Right renal cortex interstitium (tissue), 3 donors: ENCODE measurements around the gene SECISBP2. TPM values are rescaled to one million over a fixed set of nuclear protein-coding genes. Genes with fewer than 3 reads are reported as not detected.
"Not testable (repeated sequence)": the region's sequence is repeated elsewhere in the genome, so short reads cannot be mapped to it uniquely, and the experiment has no call there.

ENCODE experiments used
- DNase-seq, 3 donors: peaks; one replicate each; pipeline ENCODE4 v3.0.0-alpha.2; 2013; ENCODE audit warnings: low read depth in 3 of 3, low spot score in 2 of 3
- polyA plus RNA-seq, 3 donors: library from polyadenylated mRNA; unstranded; fragments of 120-200 nt; gene quantifications; one replicate each; pipeline ENCODE4 v1.2.1, GENCODE V29; 2013; ENCODE audit not compliant: insufficient read length in 3 of 3

The SECISBP2 gene
- polyA plus RNA-seq, 3 donors: 62.9 to 68.8 (median 67.4) TPM

GRCh38 chr9:89363921-89364665 is 45.8 kb downstream of the SECISBP2 start:
- DNase-seq: no peak

GRCh38 chr9:89364666-89365531 is 46.6 kb downstream of the SECISBP2 start:
- DNase-seq: no peak

- no peak for DNase-seq
Measured at GRCh38 chr9:89365532-89365912, 47.2 kb downstream of the SECISBP2 start.

- DNase-seq: no peak
Measured at GRCh38 chr9:89366711-89367110, 48.4 kb downstream of the SECISBP2 start.

GRCh38 chr9:89367281-89367680 is 49.0 kb downstream of the SECISBP2 start:
- no peak for DNase-seq

GRCh38 chr9:89367726-89368437 is 49.6 kb downstream of the SECISBP2 start:
- no peak for DNase-seq

GRCh38 chr9:89368550-89368949 is 50.2 kb downstream of the SECISBP2 start:
- DNase-seq: no peak

GRCh38 chr9:89368978-89369377 is 50.7 kb downstream of the SECISBP2 start:
- DNase-seq: no peak

- no peak for DNase-seq
Measured at GRCh38 chr9:89370593-89370992, 52.3 kb downstream of the SECISBP2 start.

- DNase-seq: not testable (repeated sequence)
Measured at GRCh38 chr9:89371791-89372190, 53.5 kb downstream of the SECISBP2 start.

- DNase-seq: no peak
Measured at GRCh38 chr9:89372230-89372816, 54.0 kb downstream of the SECISBP2 start.

- DNase-seq: no peak
Measured at GRCh38 chr9:89372979-89373378, 54.7 kb downstream of the SECISBP2 start.

GRCh38 chr9:89374176-89374575 is 55.9 kb downstream of the SECISBP2 start:
- DNase-seq: no peak

- DNase-seq: peak; percentile 17 to 40 (median 18)
Measured at GRCh38 chr9:89375191-89375760, 57.0 kb downstream of the SECISBP2 start.

GRCh38 chr9:89376286-89376685 is 58.0 kb downstream of the SECISBP2 start:
- DNase-seq: no peak

- peak in 1 of 3 donors; percentile 27 for DNase-seq
Measured at GRCh38 chr9:89376741-89377351, 58.5 kb downstream of the SECISBP2 start.

GRCh38 chr9:89377411-89377810 is 59.1 kb downstream of the SECISBP2 start:
- no peak for DNase-seq

GRCh38 chr9:89378541-89378940 is 60.2 kb downstream of the SECISBP2 start:
- DNase-seq: no peak

- DNase-seq: no peak
Measured at GRCh38 chr9:89379031-89379430, 60.7 kb downstream of the SECISBP2 start.

GRCh38 chr9:89379508-89380115 is 61.3 kb downstream of the SECISBP2 start:
- DNase-seq: no peak
